NCI-H187 treated with DMSO at 0.1 percent for 48 hours (cell line): ENCODE measurements around the gene HYLS1.

Source experiments
- DNase-seq: peaks from one replicate; lab custom pipeline; 2025; lab: John Stamatoyannopoulos, UW

Gene HYLS1

GRCh38 chr11:125934473-125934872, 47.0 kb downstream of the HYLS1 start:
- DNase-seq: no peak

- no peak for DNase-seq
Measured at GRCh38 chr11:125935056-125935455, 47.6 kb downstream of the HYLS1 start.

- no peak for DNase-seq
Measured at GRCh38 chr11:125935618-125936199, 48.2 kb downstream of the HYLS1 start.

GRCh38 chr11:125938418-125938817, 51.0 kb downstream of the HYLS1 start:
- no peak for DNase-seq

GRCh38 chr11:125939081-125939521, 51.6 kb downstream of the HYLS1 start:
- DNase-seq: no peak

- no peak for DNase-seq
Measured at GRCh38 chr11:125940145-125940544, 52.7 kb downstream of the HYLS1 start.

- DNase-seq: no peak
Measured at GRCh38 chr11:125941267-125941618, 53.8 kb downstream of the HYLS1 start.

- DNase-seq: peak; percentile 34
Measured at GRCh38 chr11:125941619-125942611, 54.4 kb downstream of the HYLS1 start.

GRCh38 chr11:125942771-125943428, 55.4 kb downstream of the HYLS1 start:
- DNase-seq: no peak

- no peak for DNase-seq
Measured at GRCh38 chr11:125943661-125944349, 56.3 kb downstream of the HYLS1 start.

- DNase-seq: no peak
Measured at GRCh38 chr11:125944350-125945010, 57.0 kb downstream of the HYLS1 start.

GRCh38 chr11:125945011-125945796, 57.7 kb downstream of the HYLS1 start:
- DNase-seq: no peak

GRCh38 chr11:125945797-125946520, 58.5 kb downstream of the HYLS1 start, which contains the start of gene VSIG10L2:
VSIG10L2 (plus strand) TSS chr11:125946044; CDS start chr11:125946056, 12 bp downstream.
- DNase-seq: no peak

GRCh38 chr11:125946712-125947418, 59.4 kb downstream of the HYLS1 start:
- DNase-seq: no peak

- DNase-seq: no peak
Measured at GRCh38 chr11:125947419-125948277, 60.2 kb downstream of the HYLS1 start.

- no peak for DNase-seq
Measured at GRCh38 chr11:125948278-125949051, 61.0 kb downstream of the HYLS1 start.
